SH-SY5Y (cell line): Measurements from ENCODE around the gene BTG2.

Experiments used
- GATA2 ChIP-seq: IDR thresholded peaks from 2 replicates; pipeline ENCODE4 v1.6.1; 2011; ENCODE audit warnings: mild to moderate bottlenecking, low read depth, low read length
- GATA3 ChIP-seq: IDR thresholded peaks from 2 replicates; pipeline ENCODE4 v1.6.1; 2011; ENCODE audit warnings: low read depth, mild to moderate bottlenecking, low read length, moderate library complexity

BTG2 gene, protein sequence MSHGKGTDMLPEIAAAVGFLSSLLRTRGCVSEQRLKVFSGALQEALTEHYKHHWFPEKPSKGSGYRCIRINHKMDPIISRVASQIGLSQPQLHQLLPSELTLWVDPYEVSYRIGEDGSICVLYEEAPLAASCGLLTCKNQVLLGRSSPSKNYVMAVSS

DNA sequence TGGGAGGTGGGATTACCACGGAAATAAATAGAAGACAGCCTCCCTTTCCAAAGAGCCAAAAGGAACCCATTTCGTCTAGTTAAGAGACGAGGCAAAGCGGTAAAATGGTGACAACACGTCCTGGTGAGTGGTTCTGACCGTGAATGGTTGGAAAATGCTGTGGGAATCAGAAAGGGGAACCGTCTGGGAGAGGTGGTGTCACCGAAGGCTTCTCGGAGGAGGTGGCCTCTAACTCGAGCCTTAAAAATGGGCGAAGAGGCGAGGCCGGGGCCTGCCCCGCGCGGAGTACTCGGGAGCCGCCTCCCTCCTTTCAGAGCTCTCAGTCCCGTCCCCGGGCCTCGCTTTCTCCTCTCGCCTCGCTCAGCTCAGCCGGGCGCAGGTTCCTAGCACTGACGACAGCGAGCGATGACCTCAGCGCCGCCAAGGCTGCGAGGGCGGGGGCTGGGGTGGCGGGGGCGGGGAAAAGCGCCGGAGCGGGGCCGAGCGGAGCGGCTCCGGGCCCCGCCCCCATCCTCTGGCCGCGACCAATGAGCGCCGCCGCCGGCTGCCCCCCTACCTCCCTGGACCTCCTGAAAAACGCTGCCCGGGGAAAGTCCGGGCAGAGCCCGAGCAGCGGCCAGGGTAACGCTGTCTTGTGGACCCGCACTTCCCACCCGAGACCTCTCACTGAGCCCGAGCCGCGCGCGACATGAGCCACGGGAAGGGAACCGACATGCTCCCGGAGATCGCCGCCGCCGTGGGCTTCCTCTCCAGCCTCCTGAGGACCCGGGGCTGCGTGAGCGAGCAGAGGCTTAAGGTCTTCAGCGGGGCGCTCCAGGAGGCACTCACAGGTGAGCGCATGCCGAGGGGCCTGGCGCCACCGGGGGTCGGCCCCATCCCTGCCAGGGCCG is at the start of gene BTG2:
TSS of gene BTG2 (plus strand) at position 601 of the 890 bp plus-strand sequence. CDS start at position 689, 88 bp downstream.
- TF ChIP-seq GATA3 (no peak), GATA2 (no peak)

GRCh38 chr1:203263496-203263895 is 41.8 kb upstream of the BTG2 start:
- TF ChIP-seq GATA3 (no peak), GATA2 (no peak)

GRCh38 chr1:203264052-203264501 is 41.2 kb upstream of the BTG2 start:
- TF ChIP-seq GATA3 (no peak), GATA2 (no peak)

DNA sequence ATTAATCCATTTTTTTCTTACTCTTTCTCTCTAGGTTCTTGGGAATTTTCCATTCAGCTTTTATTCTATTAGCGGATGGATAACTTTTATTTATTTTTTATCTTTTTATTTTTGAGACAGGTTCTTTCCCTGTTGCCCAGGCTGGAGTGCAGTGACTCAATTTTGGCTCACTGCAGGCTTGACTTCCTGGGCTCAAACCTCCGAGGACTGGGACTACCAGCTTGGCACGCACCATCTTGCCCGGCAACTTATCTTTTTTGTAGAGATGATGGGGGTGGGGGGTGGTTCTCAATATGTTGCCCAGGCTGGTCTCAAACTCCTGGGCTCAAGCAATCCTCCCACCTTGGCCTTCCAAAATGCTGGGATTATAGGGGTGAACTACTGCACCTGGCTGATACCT is 39.8 kb upstream of the BTG2 start:
- TF ChIP-seq GATA3 (no peak), GATA2 (no peak)

- TF ChIP-seq GATA2 = no peak
- TF ChIP-seq GATA3 = no peak
These were observed 37.9 kb upstream of the BTG2 start for GRCh38 chr1:203267347-203267846.

- TF ChIP-seq GATA2 (no peak), GATA3 (no peak)
These were observed 37.4 kb upstream of the BTG2 start for GRCh38 chr1:203267912-203268311.

GRCh38 chr1:203268901-203269653 is 36.2 kb upstream of the BTG2 start:
- TF ChIP-seq GATA2 (peak; percentile 82), GATA3 (no peak)

DNA sequence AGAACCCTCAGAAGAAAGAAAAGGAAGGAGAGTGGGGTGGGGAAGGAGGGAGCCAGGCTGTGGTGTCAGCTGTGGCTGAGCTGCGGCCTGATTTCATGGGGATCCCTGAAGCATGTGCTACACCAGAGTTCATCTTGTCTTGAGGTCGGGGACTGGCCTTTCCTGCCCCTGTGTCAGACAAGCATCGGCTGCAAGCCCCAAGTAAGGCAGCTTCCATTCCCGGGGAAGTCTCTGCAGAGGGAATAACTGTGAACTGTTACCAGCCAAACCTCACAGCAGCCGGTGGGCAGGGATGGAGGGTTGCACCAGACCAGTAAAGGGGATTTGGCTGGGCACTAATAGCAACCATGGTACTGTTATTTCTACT is 35.7 kb upstream of the BTG2 start:
- TF ChIP-seq GATA3 (no peak), GATA2 (no peak)

GRCh38 chr1:203270448-203270847 is 34.9 kb upstream of the BTG2 start:
- TF ChIP-seq GATA3 (no peak), GATA2 (no peak)

DNA sequence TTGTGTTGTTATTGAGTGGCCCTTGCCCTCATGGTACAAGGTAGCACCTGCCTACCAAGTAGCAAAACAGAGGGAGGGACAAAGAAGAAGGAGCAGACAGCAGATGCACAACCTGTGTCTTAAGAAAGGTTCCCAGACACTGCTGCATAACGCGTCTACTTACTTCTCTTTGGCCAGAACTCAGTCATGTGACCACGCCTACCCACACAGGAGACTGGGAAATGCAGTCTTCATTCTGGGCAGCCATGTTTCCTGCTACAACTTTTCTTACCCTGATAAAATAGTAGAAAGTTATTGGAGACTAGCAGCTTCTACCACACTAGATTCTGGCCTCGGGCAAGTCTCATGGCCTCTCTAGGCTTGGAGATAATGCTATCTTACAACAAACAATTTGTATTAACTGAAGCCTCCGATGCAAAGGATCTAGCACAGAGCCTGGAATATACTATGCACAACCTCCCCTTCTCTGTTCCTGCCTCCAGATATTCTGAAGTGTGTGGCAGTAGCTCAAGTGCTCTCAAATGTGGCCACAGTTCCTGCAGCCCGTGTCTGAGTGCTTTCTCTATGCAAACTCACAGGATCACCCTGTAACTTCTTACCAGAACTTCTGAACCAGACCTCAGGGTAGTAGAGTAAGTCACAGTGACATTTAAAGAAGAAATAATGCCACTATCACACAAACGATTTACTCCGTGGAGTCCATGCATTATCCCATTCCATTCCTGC is 34.1 kb upstream of the BTG2 start:
- TF ChIP-seq GATA2 (no peak), GATA3 (no peak)

DNA sequence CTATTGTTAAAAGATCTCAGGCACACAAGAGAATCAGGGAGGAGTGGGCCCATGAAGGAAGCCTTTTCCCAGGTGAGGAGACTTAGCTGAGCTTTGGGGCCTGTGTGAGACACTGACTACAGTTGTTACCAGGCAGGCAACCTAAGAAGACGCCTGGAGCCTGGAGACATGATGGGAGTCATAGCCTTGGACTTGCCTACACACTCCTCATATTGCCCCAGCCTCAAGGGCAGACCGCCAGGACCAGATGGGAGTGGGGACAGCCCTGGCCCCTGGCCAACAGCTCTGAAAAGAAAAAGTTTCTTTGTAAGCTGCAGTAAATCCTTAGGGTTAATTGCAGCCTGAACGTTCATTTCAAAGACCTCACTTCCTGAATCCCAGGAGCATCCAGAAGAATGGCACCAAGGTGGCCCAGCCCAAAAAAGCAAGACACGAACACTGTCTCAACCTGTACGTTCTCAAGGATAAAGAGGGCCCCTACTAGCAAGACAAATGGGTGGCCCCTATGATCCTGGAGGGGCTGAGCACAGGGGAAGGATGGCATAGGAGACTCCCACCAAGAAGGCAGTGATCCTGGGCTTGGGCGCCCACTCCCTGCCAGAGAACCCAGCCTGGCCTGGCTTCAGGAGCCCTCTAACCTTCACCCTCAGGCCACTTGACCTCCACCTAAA is 33.2 kb upstream of the BTG2 start:
- no peak for TF ChIP-seq GATA2
- no peak for TF ChIP-seq GATA3

GRCh38 chr1:203272633-203273205 is 32.6 kb upstream of the BTG2 start:
- TF ChIP-seq GATA2 (no peak), GATA3 (no peak)
